Smooth muscle cell (in vitro differentiated cells): ENCODE data around the gene PLEKHG1. TPM values are rescaled to one million over a fixed set of nuclear protein-coding genes. Genes with fewer than 3 reads are reported as not detected.

ENCODE experiments used
- DNase-seq: peaks from one replicate; lab custom pipeline; 2025; ENCODE audit not compliant: unreplicated experiment; lab: John Stamatoyannopoulos, UW
- H2AFZ ChIP-seq: fragments of 200-600 bp; sonication (generic); 2 replicates; pipeline ENCODE4 v1.6.0; 2016; ENCODE audit warnings: antibody characterized with exemption, low read depth, mild to moderate bottlenecking
- H3F3A ChIP-seq: fragments of 200-600 bp; sonication (generic); 2 replicates; pipeline ENCODE4 v1.6.0; 2017; ENCODE audit warnings: antibody characterized with exemption, low read depth
- H3K27ac ChIP-seq: fragments of 200-600 bp; sonication (generic); 2 replicates; pipeline ENCODE4 v1.5.1; 2016; ENCODE audit warnings: low read depth, mild to moderate bottlenecking
- H3K27me3 ChIP-seq: fragments of 200-600 bp; sonication (generic); 2 replicates; pipeline ENCODE4 v1.6.1; 2016; ENCODE audit warnings: low read depth, mild to moderate bottlenecking
- H3K36me3 ChIP-seq: fragments of 200-600 bp; sonication (generic); 2 replicates; pipeline ENCODE4 v1.5.1; 2016; ENCODE audit warnings: low read depth
- H3K4me1 ChIP-seq: fragments of 200-600 bp; sonication (generic); 2 replicates; pipeline ENCODE4 v1.5.1; 2016; ENCODE audit warnings: low read depth
- H3K4me2 ChIP-seq: fragments of 200-600 bp; sonication (generic); 2 replicates; pipeline ENCODE4 v1.6.0; 2016; ENCODE audit warnings: mild to moderate bottlenecking
- H3K4me3 ChIP-seq: fragments of 200-600 bp; sonication (generic); 2 replicates; pipeline ENCODE4 v1.5.1; 2016; ENCODE audit warnings: mild to moderate bottlenecking
- H3K79me2 ChIP-seq: fragments of 200-600 bp; sonication (generic); 2 replicates; pipeline ENCODE4 v1.6.0; 2016; ENCODE audit warnings: low read depth, mild to moderate bottlenecking
- H3K9ac ChIP-seq: fragments of 200-600 bp; sonication (generic); 2 replicates; pipeline ENCODE4 v1.6.0; 2016; ENCODE audit warnings: low read depth
- H3K9me3 ChIP-seq: fragments of 200-600 bp; sonication (generic); replicated peaks from 2 replicates; pipeline ENCODE4 v1.5.1; 2016; ENCODE audit warnings: low read depth
- H4K20me1 ChIP-seq: fragments of 200-600 bp; sonication (generic); 2 replicates; pipeline ENCODE4 v1.6.0; 2016; ENCODE audit warnings: low read depth
- CTCF ChIP-seq: fragments of 200-600 bp; sonication (generic); IDR thresholded peaks from 2 replicates; pipeline ENCODE4 v1.5.1; 2017; ENCODE audit warnings: borderline replicate concordance, mild to moderate bottlenecking, antibody characterized with exemption; ENCODE audit not compliant: insufficient read depth, poor library complexity, severe bottlenecking
- WGBS: methylation state at CpG from one replicate; pipeline ENCODE4 v1.1.7; 2016; ENCODE audit warnings: low lambda C conversion rate; 5-methylcytosine and 5-hydroxymethylcytosine counted together
- polyA plus RNA-seq: library from polyadenylated mRNA; unstranded; fragments of >200 nt; fragmentation: Nextera tagmentation; extraction: Ambion mirVana; gene quantifications from 2 replicates; pipeline ENCODE4 v1.2.1, GENCODE V29; 2016
- total RNA-seq: library from RNA; depleted of rRNA; stranded (reverse); fragments of >200 nt; gene quantifications from 2 replicates; pipeline ENCODE4 v1.2.3, GENCODE V29; 2014

Gene PLEKHG1
- total and polyA plus RNA-seq, 2 experiments from 2014 or later: 1.5 to 13.5 TPM

- no peak for TF ChIP-seq CTCF
- 92% methylated on average over 5 of the region's 5 CpGs for whole genome bisulfite sequencing
- no peaks in the 10 kb centered on the region for H3K27me3 ChIP-seq
- H3K4me2 ChIP-seq: no peak overlapping the region
- no peaks in the 10 kb centered on the region for H3K36me3 ChIP-seq
- H3K79me2 ChIP-seq: no peaks in the 10 kb centered on the region
- no peak overlapping the region for H3K9ac ChIP-seq
- no peaks in the 10 kb centered on the region for H4K20me1 ChIP-seq
- no peak overlapping the region for H2AFZ ChIP-seq
- DNase-seq: no peak
- H3K9me3 ChIP-seq: no peaks in the 10 kb centered on the region
- H3F3A ChIP-seq: peaks cover 10% of the 10 kb centered on the region
- peaks cover 7% of the 10 kb centered on the region for H3K4me1 ChIP-seq
- H3K27ac ChIP-seq: no peak overlapping the region
- H3K4me3 ChIP-seq: no peak overlapping the region
Measured at GRCh38 chr6:150624191-150624590, 24.5 kb downstream of the PLEKHG1 start.

- Histone ChIP-seq H3F3A (peaks cover 10% of the 10 kb centered on the region), H3K27me3 (no peaks in the 10 kb centered on the region), H3K9me3 (no peaks in the 10 kb centered on the region), H3K9ac (no peak overlapping the region), H4K20me1 (no peaks in the 10 kb centered on the region), H2AFZ (no peak overlapping the region), H3K4me3 (no peak overlapping the region), H3K4me2 (no peak overlapping the region), H3K79me2 (no peaks in the 10 kb centered on the region), H3K4me1 (peaks cover 7% of the 10 kb centered on the region), H3K36me3 (no peaks in the 10 kb centered on the region), H3K27ac (no peak overlapping the region)
- no peak for TF ChIP-seq CTCF
- no peak for DNase-seq
- WGBS: 97% methylated on average over 4 of the region's 4 CpGs
Measured at GRCh38 chr6:150625927-150626326, 26.2 kb downstream of the PLEKHG1 start.

GRCh38 chr6:150627154-150627553 lies 27.5 kb downstream of the PLEKHG1 start:
- no peaks in the 10 kb centered on the region for H3K79me2 ChIP-seq
- H3K9me3 ChIP-seq: no peaks in the 10 kb centered on the region
- H3K4me3 ChIP-seq: no peak overlapping the region
- no peaks in the 10 kb centered on the region for H4K20me1 ChIP-seq
- no peaks in the 10 kb centered on the region for H3K27me3 ChIP-seq
- H3K4me1 ChIP-seq: peaks cover 7% of the 10 kb centered on the region
- peak overlapping the region; percentile 15 for H3K9ac ChIP-seq
- no peak overlapping the region for H2AFZ ChIP-seq
- H3K36me3 ChIP-seq: no peaks in the 10 kb centered on the region
- H3F3A ChIP-seq: peaks cover 10% of the 10 kb centered on the region
- H3K27ac ChIP-seq: peak overlapping the region; percentile 68
- no peak for DNase-seq
- no peak for TF ChIP-seq CTCF
- peak overlapping the region; percentile 72 for H3K4me2 ChIP-seq

GRCh38 chr6:150627585-150628025 lies 27.9 kb downstream of the PLEKHG1 start:
- peak overlapping the region; percentile 72 for H3K4me2 ChIP-seq
- 20% methylated on average over 5 of the region's 5 CpGs for WGBS
- TF ChIP-seq CTCF: no peak
- no peaks in the 10 kb centered on the region for H3K79me2 ChIP-seq
- H3K36me3 ChIP-seq: no peaks in the 10 kb centered on the region
- DNase-seq: no peak
- peaks cover 7% of the 10 kb centered on the region for H3K4me1 ChIP-seq
- H3K27ac ChIP-seq: peak overlapping the region; percentile 68
- H3K27me3 ChIP-seq: no peaks in the 10 kb centered on the region
- H3K4me3 ChIP-seq: no peak overlapping the region
- no peaks in the 10 kb centered on the region for H3K9me3 ChIP-seq
- H3F3A ChIP-seq: peaks cover 10% of the 10 kb centered on the region
- peak overlapping the region; percentile 15 for H3K9ac ChIP-seq
- H2AFZ ChIP-seq: no peak overlapping the region
- no peaks in the 10 kb centered on the region for H4K20me1 ChIP-seq
